CD4-positive, alpha-beta T cell (primary cell): ENCODE measurements around the gene ABCB11. TPM values are rescaled to one million over a fixed set of nuclear protein-coding genes. Genes with fewer than 3 reads are reported as not detected.

Experiments used
- ATAC-seq: fragments of 200-7000 bp; cut with Tn5 transposase; one replicate; pipeline ENCODE4 v1.10.0; 2022; ENCODE audit warnings: mild to moderate bottlenecking; ENCODE audit not compliant: poor library complexity
- CTCF ChIA-PET: fragments of 350-600 bp; sonication (Branson Sonifier 250); formaldehyde crosslinking; loops from one replicate; lab custom pipeline; 2021; ENCODE audit warnings: antibody characterized with exemption, inconsistent platforms; lab: Charles Lee
- POLR2A ChIA-PET: fragments of 350-600 bp; sonication (Branson Sonifier 250); formaldehyde crosslinking; loops from one replicate; lab custom pipeline; 2021; ENCODE audit warnings: antibody characterized with exemption, inconsistent platforms; lab: Charles Lee
- DNase-seq, 14 experiments: peaks; one replicate each; pipeline ENCODE4 v3.0.0-alpha.2; 2013 to 2020; ENCODE audit warnings: mixed read lengths in 2 of 14
- H3K27ac ChIP-seq, 2 donors: one replicate each; pipeline versions ENCODE4 v1.5.1 to v1.7.0; 2013; ENCODE audit warnings: low read length in 2 of 2, low read depth in 1 of 2, mild to moderate bottlenecking in 1 of 2
- H3K27me3 ChIP-seq, 2 experiments: 1 replicate in 1 of 2; 2 replicates in 1 of 2; pipeline versions ENCODE4 v1.6.1 to v1.7.0; 2013; ENCODE audit warnings: low read length in 2 of 2, control low read depth in 1 of 2, mild to moderate bottlenecking in 1 of 2, moderate library complexity in 1 of 2; ENCODE audit not compliant: insufficient read depth in 2 of 2, control insufficient read depth in 1 of 2
- H3K36me3 ChIP-seq: one replicate; pipeline ENCODE4 v1.6.1; 2013; ENCODE audit warnings: low read length, control low read depth; ENCODE audit not compliant: insufficient read depth
- H3K4me1 ChIP-seq: one replicate; pipeline ENCODE4 v1.6.1; 2013; ENCODE audit warnings: low read length, control low read depth; ENCODE audit not compliant: insufficient read depth
- H3K4me3 ChIP-seq: one replicate; pipeline ENCODE4 v1.5.1; 2013; ENCODE audit warnings: mild to moderate bottlenecking, low read length, moderate library complexity
- H3K9me3 ChIP-seq, 2 experiments: 1 replicate in 1 of 2; 2 replicates in 1 of 2; pipeline versions ENCODE4 v1.6.1 to v1.7.0; 2013; ENCODE audit warnings: low read length in 2 of 2, mild to moderate bottlenecking in 2 of 2, control low read depth in 1 of 2, moderate library complexity in 1 of 2; ENCODE audit not compliant: control insufficient read depth in 1 of 2, insufficient read depth in 1 of 2
- H3K27ac Mint-ChIP-seq: one replicate; pipeline ENCODE4 v1.8.0; 2020; ENCODE audit warnings: mixed read lengths
- H3K27me3 Mint-ChIP-seq: one replicate; pipeline ENCODE4 v1.8.0; 2021; ENCODE audit warnings: mixed read lengths
- H3K36me3 Mint-ChIP-seq: one replicate; pipeline ENCODE4 v1.8.0; 2021; ENCODE audit warnings: low read depth, mixed read lengths
- H3K4me1 Mint-ChIP-seq: one replicate; pipeline ENCODE4 v1.8.0; 2021; ENCODE audit warnings: low read depth, mixed read lengths
- H3K4me3 Mint-ChIP-seq: one replicate; pipeline ENCODE4 v1.8.0; 2020; ENCODE audit warnings: mild to moderate bottlenecking, mixed read lengths
- H3K9me3 Mint-ChIP-seq: one replicate; pipeline ENCODE4 v1.8.0; 2020; ENCODE audit warnings: mixed read lengths
- intact Hi-C, 2 experiments: fragments of 100-400 bp; cut with DNase I in 1 of 2; cut with micrococcal nuclease in 1 of 2; formaldehyde crosslinking; loops; one replicate each; pipeline versions ENCODE4 v1.15.1 to v1.9.0; 2023 to 2025; cut with DNase I, micrococcal nuclease
- total RNA-seq, 174 experiments: library from RNA in 2 of 174; stranded (reverse) in 2 of 174; gene quantifications; one replicate each; pipeline ENCODE4 v1.2.3 and lab custom pipeline; 2021 to 2026
- TF ChIP-seq, protein P1 (sequence below): fragments of 200-600 bp; IDR thresholded peaks from one replicate; pipeline ENCODE4 v1.8.0; 2022; ENCODE audit warnings: antibody characterized with exemption, mild to moderate bottlenecking

ABCB11 gene
- total RNA-seq, 2 experiments from 2014 or later, result not detected

DNA sequence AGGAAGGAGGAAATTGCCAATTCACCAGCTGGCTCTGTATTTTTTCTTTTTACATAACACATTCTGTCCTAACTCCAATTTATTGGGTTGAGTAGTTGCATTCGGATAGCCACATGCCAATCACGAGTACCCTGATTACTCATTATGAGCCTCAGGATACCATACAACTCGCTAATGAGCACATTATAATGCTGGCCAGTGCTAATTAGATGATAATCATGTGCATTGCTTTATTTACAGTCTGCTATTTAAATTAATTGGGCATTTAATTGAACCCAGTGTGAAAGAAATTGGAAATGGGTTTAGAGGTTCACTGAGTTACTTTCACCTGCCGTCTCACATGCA lies 114.8 kb downstream of the ABCB11 start:
- H3K9me3 ChIP-seq, result peaks cover 0 to 5% of the 10 kb centered on the region in 2 experiments
- ATAC-seq (no peak), DNase-seq (no peak)
- H3K4me3 Mint-ChIP-seq, result no peak overlapping the region
- H3K27me3 ChIP-seq, result peaks cover 3 to 5% of the 10 kb centered on the region in 2 experiments
- intact Hi-C loops, result loop anchor here in 1 of 2 experiments (10.0 kb wide), 2 partner anchors 152 to 212 kb away; no protein-coding TSS in a partner anchor
- CTCF ChIA-PET, result no interaction called here
- H3K36me3 Mint-ChIP-seq, result no peaks in the 10 kb centered on the region
- no peaks in the 10 kb centered on the region for H3K36me3 ChIP-seq
- peaks cover 8% of the 10 kb centered on the region for H3K4me1 Mint-ChIP-seq
- H3K27ac ChIP-seq, result no peak overlapping the region
- H3K4me1 ChIP-seq, result peaks cover 8% of the 10 kb centered on the region
- H3K9me3 Mint-ChIP-seq, result no peaks in the 10 kb centered on the region
- no peak overlapping the region for H3K4me3 ChIP-seq
- peaks cover 30% of the 10 kb centered on the region for H3K27me3 Mint-ChIP-seq
- TF ChIP-seq, protein P1, sequence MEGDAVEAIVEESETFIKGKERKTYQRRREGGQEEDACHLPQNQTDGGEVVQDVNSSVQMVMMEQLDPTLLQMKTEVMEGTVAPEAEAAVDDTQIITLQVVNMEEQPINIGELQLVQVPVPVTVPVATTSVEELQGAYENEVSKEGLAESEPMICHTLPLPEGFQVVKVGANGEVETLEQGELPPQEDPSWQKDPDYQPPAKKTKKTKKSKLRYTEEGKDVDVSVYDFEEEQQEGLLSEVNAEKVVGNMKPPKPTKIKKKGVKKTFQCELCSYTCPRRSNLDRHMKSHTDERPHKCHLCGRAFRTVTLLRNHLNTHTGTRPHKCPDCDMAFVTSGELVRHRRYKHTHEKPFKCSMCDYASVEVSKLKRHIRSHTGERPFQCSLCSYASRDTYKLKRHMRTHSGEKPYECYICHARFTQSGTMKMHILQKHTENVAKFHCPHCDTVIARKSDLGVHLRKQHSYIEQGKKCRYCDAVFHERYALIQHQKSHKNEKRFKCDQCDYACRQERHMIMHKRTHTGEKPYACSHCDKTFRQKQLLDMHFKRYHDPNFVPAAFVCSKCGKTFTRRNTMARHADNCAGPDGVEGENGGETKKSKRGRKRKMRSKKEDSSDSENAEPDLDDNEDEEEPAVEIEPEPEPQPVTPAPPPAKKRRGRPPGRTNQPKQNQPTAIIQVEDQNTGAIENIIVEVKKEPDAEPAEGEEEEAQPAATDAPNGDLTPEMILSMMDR, result no peak
- POLR2A ChIA-PET, result no interaction called here
- no peak overlapping the region for H3K27ac Mint-ChIP-seq

DNA sequence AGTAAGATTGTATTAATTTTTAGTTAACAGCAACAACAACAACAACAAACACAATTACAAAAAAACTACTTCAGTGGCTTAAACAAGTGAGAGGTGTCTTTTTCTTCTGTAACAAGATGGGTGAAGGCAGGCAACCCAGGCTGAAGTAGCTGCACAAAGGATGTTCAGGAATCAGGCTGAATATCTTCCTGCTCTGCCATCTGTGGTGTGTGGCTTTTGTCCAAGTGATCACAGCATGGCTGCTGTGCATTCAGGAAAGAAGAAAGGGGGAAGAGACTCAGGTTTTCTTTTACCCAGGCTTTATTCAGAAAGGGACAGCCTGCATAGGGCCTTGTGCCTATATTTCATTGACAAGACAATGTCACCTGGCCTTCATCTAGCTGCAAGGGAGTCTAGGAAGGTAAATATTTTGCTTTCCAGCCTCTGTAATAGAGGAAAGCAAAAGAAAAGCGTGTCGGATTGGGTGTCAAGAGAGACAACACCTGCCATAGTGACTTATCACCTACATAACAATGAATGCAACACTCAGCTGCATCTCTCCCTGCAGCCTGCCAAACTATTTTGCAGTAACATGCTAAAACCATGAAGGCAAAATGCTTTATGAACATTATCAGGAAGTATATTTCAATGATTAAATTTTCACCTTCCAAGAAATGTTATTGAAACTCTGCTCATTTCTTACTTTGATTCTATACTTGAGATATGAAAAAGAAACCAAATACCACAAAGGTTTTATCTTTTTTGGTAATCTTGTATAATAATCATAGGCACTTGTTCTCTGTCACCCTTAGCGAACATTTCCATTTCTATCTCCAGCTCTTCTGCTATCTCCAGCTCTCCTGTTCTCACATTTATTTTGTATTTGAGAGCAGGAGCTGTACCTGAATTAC lies 115.4 kb downstream of the ABCB11 start:
- Histone ChIP-seq H3K36me3 (no peaks in the 10 kb centered on the region), H3K27me3 (peaks cover 3 to 5% of the 10 kb centered on the region in 2 experiments), H3K9me3 (peaks cover 0 to 5% of the 10 kb centered on the region in 2 experiments), H3K4me1 (peaks cover 8% of the 10 kb centered on the region), H3K4me3 (no peak overlapping the region), H3K27ac (no peak overlapping the region)
- no peaks in the 10 kb centered on the region for H3K36me3 Mint-ChIP-seq
- intact Hi-C loops, result loop anchor here in 1 of 2 experiments (10.0 kb wide), 2 partner anchors 151 to 211 kb away; no protein-coding TSS in a partner anchor
- no peak overlapping the region for H3K27ac Mint-ChIP-seq
- POLR2A ChIA-PET, result no interaction called here
- no peak overlapping the region for H3K4me3 Mint-ChIP-seq
- TF ChIP-seq, protein P1, result no peak
- no peaks in the 10 kb centered on the region for H3K9me3 Mint-ChIP-seq
- ATAC-seq (no peak), DNase-seq (no peak)
- H3K4me1 Mint-ChIP-seq, result peaks cover 8% of the 10 kb centered on the region
- H3K27me3 Mint-ChIP-seq, result peaks cover 28% of the 10 kb centered on the region
- CTCF ChIA-PET, result no interaction called here

DNA sequence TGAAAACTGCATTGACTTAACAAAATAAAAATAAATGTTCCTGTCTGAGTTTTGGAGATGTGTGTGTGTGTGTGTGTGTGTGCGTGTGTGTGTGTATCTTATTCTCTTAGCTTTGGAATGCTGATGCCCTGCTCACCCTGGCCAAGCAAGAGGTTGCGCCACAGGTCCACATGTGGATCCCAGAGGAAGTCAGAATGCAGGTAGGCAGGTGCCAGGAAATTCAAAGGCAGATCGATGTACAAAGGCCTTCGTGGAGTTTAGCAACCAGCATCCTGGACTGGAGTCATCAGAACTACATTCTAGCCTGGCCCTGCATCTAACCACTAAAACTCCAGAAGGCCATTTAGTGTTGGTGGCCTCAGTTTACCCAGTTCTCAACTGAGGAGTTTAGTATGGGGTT lies 117.6 kb downstream of the ABCB11 start:
- TF ChIP-seq, protein P1, result no peak
- H3K9me3 Mint-ChIP-seq, result no peaks in the 10 kb centered on the region
- ATAC-seq, result no peak
- no peak overlapping the region for H3K4me3 Mint-ChIP-seq
- H3K4me1 Mint-ChIP-seq, result peaks cover 8% of the 10 kb centered on the region
- Histone ChIP-seq H3K27me3 (peaks cover 5 to 7% of the 10 kb centered on the region in 2 experiments), H3K9me3 (peaks cover 0 to 5% of the 10 kb centered on the region in 2 experiments), H3K4me3 (no peak overlapping the region), H3K36me3 (no peaks in the 10 kb centered on the region), H3K4me1 (peaks cover 8% of the 10 kb centered on the region), H3K27ac (no peak overlapping the region)
- DNase-seq, result no peak
- intact Hi-C loops, result loop anchor here in 1 of 2 experiments (10.0 kb wide), 2 partner anchors 149 to 209 kb away; no protein-coding TSS in a partner anchor
- peaks cover 34% of the 10 kb centered on the region for H3K27me3 Mint-ChIP-seq
- POLR2A ChIA-PET, result no interaction called here
- H3K27ac Mint-ChIP-seq, result no peak overlapping the region
- CTCF ChIA-PET, result no interaction called here
- H3K36me3 Mint-ChIP-seq, result no peaks in the 10 kb centered on the region
